Astrocyte (in vitro differentiated cells and primary cell): ENCODE results near the gene DOCK3. TPM values are rescaled to one million over a fixed set of nuclear protein-coding genes. Genes with fewer than 3 reads are reported as not detected.

Experiments
- DNase-seq: peaks from one replicate; pipeline ENCODE4 v3.0.0-alpha.2; 2010; ENCODE audit warnings: low read depth
- FAIRE-seq: peaks from 2 replicates; lab custom pipeline; 2011; peaks lifted over from hg19 to GRCh38; lab: Jason Lieb, UNC
- H2AFZ ChIP-seq: 2 replicates; pipeline ENCODE4 v1.6.0; 2012; ENCODE audit warnings: low read depth, low read length, inconsistent platforms
- H3K27ac ChIP-seq: 2 replicates; pipeline ENCODE4 v1.5.1; 2011; ENCODE audit warnings: low read depth, low read length, inconsistent platforms
- H3K27me3 ChIP-seq: 2 replicates; pipeline ENCODE4 v1.6.0; 2011; ENCODE audit warnings: low read length, inconsistent platforms; ENCODE audit not compliant: insufficient read depth
- H3K36me3 ChIP-seq: 2 replicates; pipeline ENCODE4 v1.5.1; 2011; ENCODE audit warnings: low read length, inconsistent platforms; ENCODE audit not compliant: insufficient read depth
- H3K4me1 ChIP-seq: 2 replicates; pipeline ENCODE4 v1.5.1; 2011; ENCODE audit warnings: low read length, inconsistent platforms; ENCODE audit not compliant: insufficient read depth
- H3K4me2 ChIP-seq: 2 replicates; pipeline ENCODE4 v1.6.0; 2012; ENCODE audit warnings: low read length, inconsistent platforms
- H3K4me3 ChIP-seq: 2 replicates; pipeline ENCODE4 v1.5.1; 2011; ENCODE audit warnings: low read depth, mild to moderate bottlenecking, low read length, inconsistent platforms; ENCODE audit not compliant: insufficient read depth
- H3K79me2 ChIP-seq: 2 replicates; pipeline ENCODE4 v1.6.0; 2012; ENCODE audit warnings: mild to moderate bottlenecking, low read length, inconsistent platforms; ENCODE audit not compliant: insufficient read depth
- H3K9ac ChIP-seq: 2 replicates; pipeline ENCODE4 v1.6.0; 2012; ENCODE audit warnings: mild to moderate bottlenecking, low read length, inconsistent platforms
- H3K9me3 ChIP-seq: 2 replicates; pipeline ENCODE4 v1.5.1; 2012; ENCODE audit warnings: low read depth, mild to moderate bottlenecking, low read length, inconsistent platforms; ENCODE audit not compliant: insufficient read depth
- H4K20me1 ChIP-seq: 2 replicates; pipeline ENCODE4 v1.6.0; 2012; ENCODE audit warnings: low read length, inconsistent platforms; ENCODE audit not compliant: insufficient read depth
- H3K27ac Mint-ChIP-seq: one replicate; pipeline ENCODE4 v1.8.0; 2021; ENCODE audit warnings: mild to moderate bottlenecking, mixed read lengths; ENCODE audit not compliant: unreplicated experiment
- H3K27me3 Mint-ChIP-seq: one replicate; pipeline ENCODE4 v1.8.0; 2021; ENCODE audit warnings: low read depth, mixed read lengths; ENCODE audit not compliant: unreplicated experiment
- H3K36me3 Mint-ChIP-seq: one replicate; pipeline ENCODE4 v1.8.0; 2021; ENCODE audit warnings: low read depth, mixed read lengths; ENCODE audit not compliant: unreplicated experiment
- H3K4me1 Mint-ChIP-seq: one replicate; pipeline ENCODE4 v1.8.0; 2021; ENCODE audit warnings: low read depth, mixed read lengths; ENCODE audit not compliant: unreplicated experiment
- H3K4me3 Mint-ChIP-seq: one replicate; pipeline ENCODE4 v1.8.0; 2021; ENCODE audit warnings: mild to moderate bottlenecking, moderate library complexity, mixed read lengths; ENCODE audit not compliant: unreplicated experiment
- H3K9me3 Mint-ChIP-seq: one replicate; pipeline ENCODE4 v1.8.0; 2021; ENCODE audit warnings: mild to moderate bottlenecking, mixed read lengths; ENCODE audit not compliant: unreplicated experiment
- EZH2 ChIP-seq: IDR thresholded peaks from 2 replicates; pipeline ENCODE4 v1.6.1; 2012; ENCODE audit warnings: mild to moderate bottlenecking, low read length, inconsistent platforms; ENCODE audit not compliant: insufficient read depth
- total RNA-seq: library from RNA; stranded (reverse); gene quantifications from 2 replicates; pipeline ENCODE4 v1.2.1, GENCODE V29; 2021
- TF ChIP-seq, protein P1 (sequence below): IDR thresholded peaks from 2 replicates; pipeline ENCODE4 v1.5.1; 2011; ENCODE audit warnings: low read depth, mild to moderate bottlenecking, inconsistent platforms, low read length, moderate library complexity; ENCODE audit not compliant: insufficient read depth

Gene DOCK3
- total RNA-seq, 1 donor from 2014 or later: 3.3 TPM

- H2AFZ ChIP-seq: no peak overlapping the region
- H3K9me3 ChIP-seq: no peaks in the 10 kb centered on the region
- no peak for TF ChIP-seq EZH2
- TF ChIP-seq, protein P1, sequence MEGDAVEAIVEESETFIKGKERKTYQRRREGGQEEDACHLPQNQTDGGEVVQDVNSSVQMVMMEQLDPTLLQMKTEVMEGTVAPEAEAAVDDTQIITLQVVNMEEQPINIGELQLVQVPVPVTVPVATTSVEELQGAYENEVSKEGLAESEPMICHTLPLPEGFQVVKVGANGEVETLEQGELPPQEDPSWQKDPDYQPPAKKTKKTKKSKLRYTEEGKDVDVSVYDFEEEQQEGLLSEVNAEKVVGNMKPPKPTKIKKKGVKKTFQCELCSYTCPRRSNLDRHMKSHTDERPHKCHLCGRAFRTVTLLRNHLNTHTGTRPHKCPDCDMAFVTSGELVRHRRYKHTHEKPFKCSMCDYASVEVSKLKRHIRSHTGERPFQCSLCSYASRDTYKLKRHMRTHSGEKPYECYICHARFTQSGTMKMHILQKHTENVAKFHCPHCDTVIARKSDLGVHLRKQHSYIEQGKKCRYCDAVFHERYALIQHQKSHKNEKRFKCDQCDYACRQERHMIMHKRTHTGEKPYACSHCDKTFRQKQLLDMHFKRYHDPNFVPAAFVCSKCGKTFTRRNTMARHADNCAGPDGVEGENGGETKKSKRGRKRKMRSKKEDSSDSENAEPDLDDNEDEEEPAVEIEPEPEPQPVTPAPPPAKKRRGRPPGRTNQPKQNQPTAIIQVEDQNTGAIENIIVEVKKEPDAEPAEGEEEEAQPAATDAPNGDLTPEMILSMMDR: no peak
- H3K4me3 ChIP-seq: no peak overlapping the region
- Mint-ChIP-seq H3K36me3 (no peaks in the 10 kb centered on the region), H3K4me1 (peaks cover 5% of the 10 kb centered on the region), H3K27me3 (peaks cover 46% of the 10 kb centered on the region), H3K4me3 (no peak overlapping the region), H3K27ac (no peak overlapping the region), H3K9me3 (peaks cover 3% of the 10 kb centered on the region)
- no peaks in the 10 kb centered on the region for H3K36me3 ChIP-seq
- no peak overlapping the region for H3K4me2 ChIP-seq
- no peak overlapping the region for H3K27ac ChIP-seq
- no peaks in the 10 kb centered on the region for H3K27me3 ChIP-seq
- no peaks in the 10 kb centered on the region for H3K79me2 ChIP-seq
- FAIRE-seq (no peak), DNase-seq (no peak)
- H3K9ac ChIP-seq: no peak overlapping the region
- no peaks in the 10 kb centered on the region for H3K4me1 ChIP-seq
- no peaks in the 10 kb centered on the region for H4K20me1 ChIP-seq
These were observed 17.3 kb upstream of the DOCK3 start for GRCh38 chr3:50657407-50657806.

GRCh38 chr3:50657816-50658215 is 16.9 kb upstream of the DOCK3 start:
- Mint-ChIP-seq H3K4me3 (no peak overlapping the region), H3K9me3 (peaks cover 3% of the 10 kb centered on the region), H3K4me1 (peaks cover 5% of the 10 kb centered on the region), H3K36me3 (no peaks in the 10 kb centered on the region), H3K27me3 (peaks cover 45% of the 10 kb centered on the region), H3K27ac (no peak overlapping the region)
- H3K4me3 ChIP-seq: no peak overlapping the region
- no peaks in the 10 kb centered on the region for H3K4me1 ChIP-seq
- no peak for TF ChIP-seq EZH2
- TF ChIP-seq, protein P1: no peak
- no peak overlapping the region for H2AFZ ChIP-seq
- FAIRE-seq (no peak), DNase-seq (no peak)
- H3K4me2 ChIP-seq: no peak overlapping the region
- H3K79me2 ChIP-seq: no peaks in the 10 kb centered on the region
- no peak overlapping the region for H3K27ac ChIP-seq
- no peak overlapping the region for H3K9ac ChIP-seq
- H4K20me1 ChIP-seq: no peaks in the 10 kb centered on the region
- no peaks in the 10 kb centered on the region for H3K9me3 ChIP-seq
- H3K27me3 ChIP-seq: no peaks in the 10 kb centered on the region
- no peaks in the 10 kb centered on the region for H3K36me3 ChIP-seq

DNA sequence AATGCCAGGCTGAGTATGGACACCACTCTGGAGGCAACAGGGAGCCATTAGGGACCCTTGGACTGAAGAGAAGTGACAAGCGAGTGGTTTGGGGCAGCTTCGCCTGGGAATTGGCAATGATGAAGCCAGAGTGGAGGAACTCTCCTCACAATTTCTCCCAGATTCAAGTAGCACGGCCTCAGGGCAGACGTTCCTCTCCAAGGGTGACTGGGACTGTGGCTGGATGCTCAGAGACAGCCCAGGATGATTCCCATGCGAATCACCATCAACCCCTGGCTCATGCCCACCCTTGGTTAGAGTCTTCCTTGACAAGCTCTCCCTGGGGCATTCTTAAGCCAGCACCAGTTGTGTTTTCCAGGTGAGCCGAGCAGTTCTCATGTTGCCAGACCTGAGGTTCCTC is 16.3 kb upstream of the DOCK3 start:
- no peak overlapping the region for H3K4me3 ChIP-seq
- H2AFZ ChIP-seq: no peak overlapping the region
- Mint-ChIP-seq H3K4me3 (no peak overlapping the region), H3K36me3 (no peaks in the 10 kb centered on the region), H3K27ac (no peak overlapping the region), H3K27me3 (peaks cover 42% of the 10 kb centered on the region), H3K9me3 (peaks cover 3% of the 10 kb centered on the region), H3K4me1 (peaks cover 5% of the 10 kb centered on the region)
- FAIRE-seq (peak; percentile 26), DNase-seq (no peak)
- no peak for TF ChIP-seq EZH2
- TF ChIP-seq, protein P1: no peak
- H3K9ac ChIP-seq: no peak overlapping the region
- H3K4me2 ChIP-seq: no peak overlapping the region
- no peaks in the 10 kb centered on the region for H3K36me3 ChIP-seq
- no peaks in the 10 kb centered on the region for H3K79me2 ChIP-seq
- no peak overlapping the region for H3K27ac ChIP-seq
- no peaks in the 10 kb centered on the region for H3K4me1 ChIP-seq
- H3K9me3 ChIP-seq: no peaks in the 10 kb centered on the region
- no peaks in the 10 kb centered on the region for H4K20me1 ChIP-seq
- no peaks in the 10 kb centered on the region for H3K27me3 ChIP-seq
